ENCODE data around the gene NPIPB2. TPM values are rescaled to one million over a fixed set of nuclear protein-coding genes. Genes with fewer than 3 reads are reported as not detected.
"Not testable (repeated sequence)": the region's sequence is repeated elsewhere in the genome, so short reads cannot be mapped to it uniquely, and the experiment has no call there.

The NPIPB2 gene
- total RNA-seq, 1 donor from 2014 or later = 10.9 TPM

- DNase-seq (ENCODE audit: low spot score) = not testable (repeated sequence)
Measured at GRCh38 chr16:11962457-11962856, 20.6 kb upstream of the NPIPB2 start.

GRCh38 chr16:11957591-11958395 is 15.9 kb upstream of the NPIPB2 start:
- peak; percentile 72 for DNase-seq (ENCODE audit: low spot score)

- peak; percentile 62 for DNase-seq (ENCODE audit: low spot score)
Measured at GRCh38 chr16:11956558-11956957, 14.7 kb upstream of the NPIPB2 start.

- DNase-seq (ENCODE audit: low spot score) = peak; percentile 41
Measured at GRCh38 chr16:11955713-11956123, 13.9 kb upstream of the NPIPB2 start.

- not testable (repeated sequence) for DNase-seq (ENCODE audit: low spot score)
Measured at GRCh38 chr16:11953576-11953975, 11.7 kb upstream of the NPIPB2 start.

- no peak for DNase-seq (ENCODE audit: low spot score)
Measured at GRCh38 chr16:11950388-11950787, 8.5 kb upstream of the NPIPB2 start.

GRCh38 chr16:11949527-11949926 is 7.7 kb upstream of the NPIPB2 start:
- DNase-seq (ENCODE audit: low spot score) = no peak

- DNase-seq (ENCODE audit: low spot score) = no peak
Measured at GRCh38 chr16:11948819-11949218, 7.0 kb upstream of the NPIPB2 start.

- no peak for DNase-seq (ENCODE audit: low spot score)
Measured at GRCh38 chr16:11946433-11946832, 4.6 kb upstream of the NPIPB2 start.

GRCh38 chr16:11927350-11927749 is 14.5 kb downstream of the NPIPB2 start:
- not testable (repeated sequence) for DNase-seq (ENCODE audit: low spot score)

GRCh38 chr16:11924046-11924445 is 17.8 kb downstream of the NPIPB2 start:
- not testable (repeated sequence) for DNase-seq (ENCODE audit: low spot score)

GRCh38 chr16:11916524-11917285 is 25.1 kb downstream of the NPIPB2 start:
- no peak for DNase-seq (ENCODE audit: low spot score)

- DNase-seq (ENCODE audit: low spot score) = peak; percentile 100
Measured at GRCh38 chr16:11915644-11916523, 26.0 kb downstream of the NPIPB2 start, which contains the start of gene GSPT1. Gene GSPT1 (minus strand): TSS chr16:11915956. CDS start chr16:11915720, 236 bp downstream.

GRCh38 chr16:11915114-11915643 is 26.7 kb downstream of the NPIPB2 start:
- no peak for DNase-seq (ENCODE audit: low spot score)

- DNase-seq (ENCODE audit: low spot score) = no peak
Measured at GRCh38 chr16:11914210-11915113, 27.4 kb downstream of the NPIPB2 start.

- no peak for DNase-seq (ENCODE audit: low spot score)
Measured at GRCh38 chr16:11913425-11914079, 28.3 kb downstream of the NPIPB2 start.

GRCh38 chr16:11909653-11910545 is 31.9 kb downstream of the NPIPB2 start:
- DNase-seq (ENCODE audit: low spot score) = no peak
